ENCODE data around the gene CAPN15.

CAPN15 gene

GRCh38 chr16:507996-508395 is 19.5 kb upstream of the CAPN15 start:
- no peaks in the 10 kb centered on the region for H3K9me2 ChIP-seq (replicated peaks; ENCODE audit: low read depth, low read length)
- no peaks in the 10 kb centered on the region for H3K79me2 ChIP-seq (ENCODE audit: insufficient read depth, low read length)
- H2AFZ ChIP-seq (ENCODE audit: low read length): no peak overlapping the region
- H3F3A ChIP-seq (ENCODE audit: low read depth): no peaks in the 10 kb centered on the region
- no peaks in the 10 kb centered on the region for H3K4me1 ChIP-seq (ENCODE audit: insufficient read depth, low read length, poor library complexity, severe bottlenecking)
- no peaks in the 10 kb centered on the region for H3K36me3 ChIP-seq (ENCODE audit: insufficient read depth, low read length)
- no peaks in the 10 kb centered on the region for H3K9me3 ChIP-seq (ENCODE audit: insufficient read depth, low read depth, low read length)
- H3K4me3 ChIP-seq (ENCODE audit: low read length, poor library complexity, severe bottlenecking): no peak overlapping the region
- TF ChIP-seq EZH2phosphoT487 (IDR thresholded peaks at IDR 0.05; ENCODE audit: borderline replicate concordance): no peak
- TF ChIP-seq CTCF (conservative IDR thresholded peaks at IDR 0.05; ENCODE audit: low read length): no peak
- H3K27me3 ChIP-seq (ENCODE audit: insufficient read depth, low read length, poor library complexity, severe bottlenecking): no peaks in the 10 kb centered on the region
- no peak overlapping the region for H3K4me2 ChIP-seq (ENCODE audit: low read depth, low read length, poor library complexity, severe bottlenecking)
- no peak overlapping the region for H3K9ac ChIP-seq (ENCODE audit: low read depth, low read length, poor library complexity, severe bottlenecking)
- H4K20me1 ChIP-seq (ENCODE audit: insufficient read depth, low read length, poor library complexity, severe bottlenecking): no peaks in the 10 kb centered on the region

- H3K36me3 ChIP-seq (ENCODE audit: insufficient read depth, low read length): no peaks in the 10 kb centered on the region
- TF ChIP-seq EZH2phosphoT487 (IDR thresholded peaks at IDR 0.05; ENCODE audit: borderline replicate concordance) (no peak), CTCF (conservative IDR thresholded peaks at IDR 0.05; ENCODE audit: low read length) (no peak)
- no peak overlapping the region for H2AFZ ChIP-seq (ENCODE audit: low read length)
- H3K4me2 ChIP-seq (ENCODE audit: low read depth, low read length, poor library complexity, severe bottlenecking): no peak overlapping the region
- no peaks in the 10 kb centered on the region for H3K27me3 ChIP-seq (ENCODE audit: insufficient read depth, low read length, poor library complexity, severe bottlenecking)
- H3K9me3 ChIP-seq (ENCODE audit: insufficient read depth, low read depth, low read length): no peaks in the 10 kb centered on the region
- H3K9ac ChIP-seq (ENCODE audit: low read depth, low read length, poor library complexity, severe bottlenecking): no peak overlapping the region
- no peaks in the 10 kb centered on the region for H4K20me1 ChIP-seq (ENCODE audit: insufficient read depth, low read length, poor library complexity, severe bottlenecking)
- H3K9me2 ChIP-seq (replicated peaks; ENCODE audit: low read depth, low read length): no peaks in the 10 kb centered on the region
- no peaks in the 10 kb centered on the region for H3F3A ChIP-seq (ENCODE audit: low read depth)
- no peak overlapping the region for H3K4me3 ChIP-seq (ENCODE audit: low read length, poor library complexity, severe bottlenecking)
- no peaks in the 10 kb centered on the region for H3K4me1 ChIP-seq (ENCODE audit: insufficient read depth, low read length, poor library complexity, severe bottlenecking)
- no peaks in the 10 kb centered on the region for H3K79me2 ChIP-seq (ENCODE audit: insufficient read depth, low read length)
These were observed 18.4 kb upstream of the CAPN15 start for GRCh38 chr16:508884-509736.

GRCh38 chr16:510066-510825 is 17.3 kb upstream of the CAPN15 start:
- H3F3A ChIP-seq (ENCODE audit: low read depth): no peaks in the 10 kb centered on the region
- TF ChIP-seq CTCF (conservative IDR thresholded peaks at IDR 0.05; ENCODE audit: low read length): no peak
- TF ChIP-seq EZH2phosphoT487 (IDR thresholded peaks at IDR 0.05; ENCODE audit: borderline replicate concordance): no peak
- no peaks in the 10 kb centered on the region for H3K4me1 ChIP-seq (ENCODE audit: insufficient read depth, low read length, poor library complexity, severe bottlenecking)
- H3K4me2 ChIP-seq (ENCODE audit: low read depth, low read length, poor library complexity, severe bottlenecking): no peak overlapping the region
- no peak overlapping the region for H2AFZ ChIP-seq (ENCODE audit: low read length)
- H3K9ac ChIP-seq (ENCODE audit: low read depth, low read length, poor library complexity, severe bottlenecking): no peak overlapping the region
- no peaks in the 10 kb centered on the region for H3K36me3 ChIP-seq (ENCODE audit: insufficient read depth, low read length)
- H3K79me2 ChIP-seq (ENCODE audit: insufficient read depth, low read length): no peaks in the 10 kb centered on the region
- H4K20me1 ChIP-seq (ENCODE audit: insufficient read depth, low read length, poor library complexity, severe bottlenecking): no peaks in the 10 kb centered on the region
- H3K9me2 ChIP-seq (replicated peaks; ENCODE audit: low read depth, low read length): no peaks in the 10 kb centered on the region
- no peaks in the 10 kb centered on the region for H3K27me3 ChIP-seq (ENCODE audit: insufficient read depth, low read length, poor library complexity, severe bottlenecking)
- H3K9me3 ChIP-seq (ENCODE audit: insufficient read depth, low read depth, low read length): no peaks in the 10 kb centered on the region
- no peak overlapping the region for H3K4me3 ChIP-seq (ENCODE audit: low read length, poor library complexity, severe bottlenecking)

All from Loucy (cell line).